T-helper 2 cell (primary cell): ENCODE data around the gene NUMA1.

Source experiments
- DNase-seq, 5 experiments: peaks; one replicate each; pipeline versions ENCODE4 v3.0.0 to v3.0.0-alpha.2; 2012 to 2022

The NUMA1 gene

DNA sequence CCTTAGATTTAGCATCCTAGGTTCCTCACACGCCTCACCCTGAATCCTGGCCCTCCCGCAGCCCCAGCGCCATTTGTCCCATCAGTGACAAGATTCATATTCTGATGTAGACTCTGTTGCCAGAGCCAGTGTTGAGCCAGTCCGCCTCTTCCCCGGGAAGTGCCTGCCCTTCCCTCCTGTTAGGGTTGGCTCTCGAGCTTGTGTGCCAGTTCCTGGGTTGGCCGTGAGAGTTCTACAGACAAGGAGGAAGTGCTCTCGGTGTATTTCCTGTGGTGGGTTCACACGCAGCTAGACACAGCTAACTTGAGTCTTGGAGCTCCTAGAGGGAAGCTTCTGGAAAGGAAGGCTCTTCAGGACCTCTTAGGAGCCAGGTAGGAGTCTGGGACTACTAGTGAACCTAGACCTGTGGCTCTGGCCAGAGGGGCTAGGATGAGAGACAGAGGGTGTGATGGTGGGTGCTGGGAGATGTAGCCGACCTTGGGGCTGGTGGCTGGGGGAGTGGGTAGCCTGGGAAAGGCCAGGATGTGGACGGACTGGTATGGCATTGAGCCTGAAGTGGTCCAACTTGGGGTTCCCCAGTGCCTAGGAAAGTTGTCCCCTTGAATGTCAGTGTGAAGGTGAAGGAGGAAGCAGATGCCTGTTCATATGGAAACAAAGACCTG is 81.6 kb downstream of the NUMA1 start, which contains the start of gene IL18BP:
Gene IL18BP, plus strand, starts transcription at position 261 of the 662 bp plus-strand sequence. CDS start 1,076 bp downstream, outside the sequence.
- peak in 2 of 5 experiments; percentile 15 to 83 for DNase-seq

DNA sequence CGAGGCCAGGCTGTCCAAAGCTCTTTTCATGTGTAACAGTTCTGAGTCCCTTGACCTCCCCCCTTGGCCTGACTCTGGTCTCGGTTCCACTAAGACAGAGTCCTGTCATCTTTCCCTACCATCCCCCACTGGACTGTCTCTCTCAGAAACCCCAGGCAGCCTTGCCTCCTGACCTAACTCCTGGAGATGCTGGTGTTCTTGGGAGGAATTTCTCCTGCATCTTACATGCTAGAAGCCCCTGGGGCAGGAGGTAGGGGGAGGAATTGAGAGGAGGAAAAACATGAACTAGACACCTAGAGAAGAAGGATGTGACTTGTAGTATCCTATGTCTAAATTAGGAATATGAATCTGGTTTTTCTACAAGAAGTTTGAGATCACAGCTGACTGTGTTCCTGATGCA is 82.3 kb downstream of the NUMA1 start:
- DNase-seq: no peak

DNA sequence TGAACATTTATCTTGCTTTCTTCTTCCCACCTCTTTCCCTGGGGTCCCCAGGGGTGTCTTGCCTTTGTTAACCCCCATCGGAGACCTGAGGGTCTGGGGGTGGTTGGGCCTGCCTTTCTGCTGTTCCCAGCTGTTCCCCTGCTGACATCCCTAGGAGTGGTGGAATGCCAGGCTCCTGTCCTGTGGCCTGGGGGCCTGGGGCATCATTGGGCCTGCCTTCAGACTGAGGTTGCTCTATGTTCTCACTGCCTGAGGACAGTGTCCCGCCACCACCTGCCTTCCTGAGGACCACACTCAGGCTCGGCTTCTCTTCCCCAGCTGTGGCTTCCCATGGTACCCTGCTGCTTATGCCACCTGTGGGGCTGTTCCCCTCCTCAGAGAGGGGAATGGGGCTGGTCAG is 82.7 kb downstream of the NUMA1 start:
- no peak for DNase-seq

DNA sequence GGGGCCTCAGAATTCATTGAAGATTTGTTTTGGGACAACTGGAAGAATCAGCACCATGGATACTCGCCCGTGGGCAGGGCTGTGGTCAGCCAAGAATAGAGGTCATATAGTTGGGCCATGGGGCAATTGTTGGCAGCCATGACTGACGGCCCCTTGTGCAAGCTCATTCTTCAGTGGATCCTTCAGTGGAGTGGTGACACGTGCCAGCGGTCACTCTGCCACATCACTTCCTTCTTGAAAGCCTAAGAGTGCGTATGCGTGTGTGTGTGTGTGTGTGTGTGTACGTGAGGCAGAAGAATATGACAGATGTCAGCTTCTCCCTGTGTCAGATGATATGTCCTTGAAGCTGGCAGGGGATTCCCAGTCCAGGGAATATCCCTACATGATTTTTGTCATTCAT is 83.4 kb downstream of the NUMA1 start:
- DNase-seq: peak in 1 of 5 experiments; percentile 22

DNA sequence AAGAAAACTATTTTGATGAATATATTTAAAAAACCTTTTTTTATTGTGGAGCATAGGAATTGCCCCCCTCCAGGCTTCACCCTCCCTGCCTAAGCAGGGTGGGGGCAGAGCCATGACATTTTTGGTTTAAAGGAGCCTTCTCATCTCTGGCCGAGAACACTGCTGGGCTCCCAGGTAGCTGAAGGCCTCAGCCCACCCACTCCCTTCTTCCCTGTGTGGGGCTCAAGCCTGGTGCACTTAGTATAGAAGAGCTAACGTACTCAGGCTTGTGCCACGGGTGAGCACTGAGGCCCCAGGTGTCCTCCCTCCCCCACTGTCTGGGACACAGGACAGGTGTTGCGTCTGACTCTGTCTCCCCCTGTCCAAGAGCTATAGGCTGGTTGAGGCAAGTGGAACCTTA is 83.8 kb downstream of the NUMA1 start:
- DNase-seq: no peak

DNA sequence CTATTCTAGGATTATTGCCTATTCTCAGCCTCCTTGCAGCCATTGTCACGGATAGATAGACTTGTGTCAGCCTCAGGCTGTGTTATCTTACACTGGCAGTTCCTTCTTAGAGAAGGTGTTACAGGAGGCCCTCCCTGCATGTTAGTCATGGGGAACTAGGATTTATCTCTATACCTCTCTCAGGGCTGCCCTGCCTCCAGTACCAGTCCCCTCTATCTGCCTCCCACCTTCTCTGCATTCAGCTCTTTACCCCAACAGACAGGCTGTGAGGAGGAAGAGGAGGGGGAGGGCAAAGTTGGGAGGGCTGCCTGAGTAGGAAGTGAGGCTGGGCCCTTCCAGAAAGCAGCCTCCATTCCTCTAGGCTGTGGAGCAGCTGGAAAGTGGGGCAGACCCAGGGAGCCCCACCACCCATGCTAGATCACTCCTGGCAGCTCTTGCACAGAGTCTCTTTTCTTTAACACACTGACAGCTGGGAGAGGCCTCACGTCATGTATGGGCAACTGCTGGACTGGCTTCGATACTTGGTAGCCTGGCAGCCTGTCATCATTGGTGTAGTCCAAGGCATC is 84.5 kb downstream of the NUMA1 start:
- no peak for DNase-seq

DNA sequence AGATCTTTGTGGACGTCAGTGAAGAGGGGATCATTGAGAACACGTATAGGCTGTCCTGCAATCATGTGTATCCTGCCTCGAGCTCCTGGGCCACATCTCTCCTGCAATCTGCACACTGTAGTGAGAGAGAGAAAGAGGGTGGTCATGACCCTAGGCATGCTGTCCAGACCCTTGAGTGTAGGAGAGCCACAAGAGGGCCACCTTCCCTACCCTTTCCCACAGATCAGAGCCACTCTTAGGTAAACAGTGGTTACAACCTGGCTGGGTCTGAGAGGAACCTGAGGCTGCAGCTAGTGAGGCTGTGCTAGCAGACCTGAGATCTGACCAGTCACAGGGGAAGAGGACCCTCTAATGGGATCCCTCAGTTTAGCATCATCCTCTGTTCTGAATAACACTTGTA is 85.6 kb downstream of the NUMA1 start:
- no peak for DNase-seq

DNA sequence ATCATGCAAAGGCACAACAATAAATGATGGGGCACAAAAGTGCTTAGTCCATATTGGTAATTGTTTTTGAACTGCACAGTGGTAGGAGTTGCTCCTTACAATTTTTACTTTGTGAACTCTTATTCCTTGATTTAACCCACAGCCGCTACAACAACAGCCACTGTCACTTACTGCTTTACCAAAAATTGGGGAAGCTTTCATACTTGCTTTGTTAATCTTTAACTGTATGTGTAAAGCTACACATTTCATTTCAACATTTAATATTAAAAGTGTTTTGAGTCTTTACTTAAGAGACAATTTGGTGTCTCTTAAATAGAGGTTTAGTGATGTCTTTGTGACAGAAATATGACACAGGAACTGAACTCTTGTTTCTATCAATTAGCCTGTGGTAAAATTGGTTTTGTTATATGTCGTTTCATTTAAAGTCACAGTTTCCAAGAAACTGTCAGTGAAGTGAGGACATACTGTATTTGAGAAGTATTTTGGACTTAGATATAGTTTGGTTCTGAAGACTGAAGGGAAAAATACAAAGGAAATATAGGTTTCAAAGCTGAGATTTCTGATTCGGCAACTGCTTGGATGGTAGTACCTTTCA is 88.1 kb downstream of the NUMA1 start:
- DNase-seq: peak in 1 of 5 experiments; percentile 29

DNA sequence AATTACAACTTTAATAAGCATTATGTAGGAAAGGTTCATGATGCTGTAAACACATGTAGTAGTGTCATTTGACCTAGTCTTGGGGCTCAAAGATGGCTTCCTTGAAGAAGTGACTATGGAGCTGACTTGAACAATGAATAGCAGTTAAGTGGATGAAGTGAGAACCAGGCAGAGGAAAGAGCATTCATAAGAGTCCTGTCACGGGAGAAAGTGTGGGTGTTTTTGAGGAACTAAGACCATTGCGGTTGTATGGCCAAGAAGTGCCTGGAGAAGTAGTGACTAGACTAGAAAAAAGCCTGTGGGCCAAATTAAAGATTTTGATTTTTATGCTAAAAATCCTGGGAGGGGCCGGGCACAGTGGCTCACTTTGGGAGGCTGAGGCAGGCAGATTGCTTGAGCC is 88.8 kb downstream of the NUMA1 start:
- DNase-seq: no peak

DNA sequence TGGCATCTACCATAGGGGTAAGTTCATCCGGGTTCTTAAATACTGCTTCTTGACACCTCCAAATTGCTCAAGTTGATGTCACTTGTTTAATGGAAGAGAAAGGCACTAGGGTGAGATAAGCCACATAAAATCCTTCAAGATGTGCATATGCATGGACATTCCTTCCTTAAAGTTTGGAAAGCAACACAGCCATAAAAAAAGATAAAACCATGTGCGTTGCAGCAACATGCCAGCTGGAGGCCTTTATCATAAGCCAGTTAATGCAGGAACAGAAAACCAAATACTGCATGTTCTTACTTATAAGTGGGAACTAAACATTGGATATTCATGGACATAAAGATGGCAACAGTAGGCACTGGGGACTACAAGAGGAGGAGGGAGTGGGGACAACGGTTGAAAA is 89.6 kb downstream of the NUMA1 start:
- DNase-seq: no peak

DNA sequence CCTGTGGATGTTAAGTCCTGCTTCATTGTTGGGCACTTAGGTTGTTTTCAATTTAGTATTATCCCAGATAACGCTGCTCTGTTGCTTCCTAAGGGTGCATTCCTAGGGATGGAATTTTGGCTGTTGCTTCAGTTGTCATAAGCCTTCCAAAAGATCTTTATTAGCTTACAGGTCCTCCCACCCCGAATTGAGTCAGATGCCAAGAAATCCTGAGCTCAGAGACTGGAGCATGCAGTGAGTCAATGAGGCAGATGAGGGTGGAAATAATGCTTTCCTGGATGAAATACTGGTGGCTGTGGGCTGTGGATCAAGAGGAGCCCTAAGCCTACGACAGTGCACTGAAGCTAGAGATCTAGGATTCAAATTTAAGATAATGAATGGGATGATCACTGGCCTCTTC is 92.3 kb downstream of the NUMA1 start:
- DNase-seq: no peak

DNA sequence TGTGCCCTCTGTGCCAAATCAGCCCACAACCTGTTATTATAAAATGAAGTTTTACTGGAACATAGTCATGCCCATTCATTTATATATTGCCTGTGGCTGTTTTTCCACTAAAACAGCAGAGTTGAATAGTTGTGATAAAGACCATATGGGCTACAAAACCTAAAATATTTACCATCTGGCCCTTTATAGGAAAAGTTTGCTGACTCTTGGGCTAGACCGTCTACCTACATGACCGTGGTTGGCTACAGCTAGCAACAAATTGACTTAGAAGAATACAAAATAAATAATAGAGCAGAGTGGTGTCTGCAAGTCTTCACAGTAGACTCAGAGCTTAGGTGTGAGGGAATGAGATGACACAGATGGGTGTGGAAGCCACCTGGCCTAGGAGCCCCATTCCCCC is 92.8 kb downstream of the NUMA1 start:
- no peak for DNase-seq

DNA sequence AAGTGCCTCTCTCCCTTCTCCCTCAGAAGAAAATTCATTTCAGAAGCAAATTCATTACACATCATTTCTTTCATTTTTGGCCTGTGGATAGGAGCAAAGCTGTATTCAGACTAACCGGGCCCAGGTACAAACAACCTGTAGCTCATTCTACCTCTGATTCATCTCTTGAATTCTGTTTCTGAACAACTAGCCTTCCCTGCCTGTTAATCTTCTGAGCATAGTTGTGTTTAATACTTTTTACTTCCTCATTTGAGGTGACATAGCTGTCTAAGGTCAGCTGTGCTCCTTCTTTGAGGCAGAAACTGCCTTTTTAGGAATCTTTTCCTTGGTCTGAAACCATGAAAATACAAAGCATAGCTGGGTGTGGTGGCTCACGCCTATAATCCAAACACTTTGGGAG is 94.2 kb downstream of the NUMA1 start:
- DNase-seq: no peak

DNA sequence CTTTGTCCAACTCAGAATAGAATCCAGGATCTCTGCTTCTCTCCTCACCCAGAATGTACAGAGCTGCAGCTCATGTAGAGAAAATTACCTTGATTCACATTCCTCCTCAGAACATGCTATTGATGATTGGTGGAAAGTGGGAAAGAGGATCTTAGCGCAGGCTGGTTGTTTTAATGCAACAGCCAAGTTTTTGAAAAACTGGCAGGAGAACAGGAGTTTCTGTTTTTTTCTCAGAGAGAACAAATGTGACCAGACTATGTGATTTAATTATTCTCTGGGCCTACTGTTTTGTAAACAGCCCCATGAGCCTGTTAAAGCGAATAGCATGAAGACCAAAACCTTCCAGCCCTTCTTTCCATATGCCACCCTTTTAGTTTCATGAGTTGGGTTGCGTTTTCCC is 100.7 kb downstream of the NUMA1 start:
- no peak for DNase-seq

DNA sequence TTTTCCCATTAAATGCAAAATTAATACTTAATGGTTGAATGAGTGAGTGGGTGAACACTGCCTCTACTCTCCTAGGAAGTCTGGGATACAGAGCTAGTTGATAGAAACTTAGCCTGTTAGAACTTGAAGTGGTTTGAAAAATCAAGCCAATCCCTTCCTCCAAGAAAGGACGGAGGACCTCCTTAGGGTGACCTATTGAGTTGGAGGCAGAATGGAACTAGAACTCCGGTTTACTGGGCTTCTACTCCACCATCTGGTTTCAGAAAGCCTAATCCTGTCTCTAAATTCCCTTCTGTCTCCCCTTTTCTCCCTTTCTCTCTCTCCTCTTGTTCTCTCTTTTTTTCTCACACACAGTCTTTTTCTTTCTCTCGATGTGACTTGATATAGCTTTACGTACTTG is 101.2 kb downstream of the NUMA1 start:
- DNase-seq: no peak

DNA sequence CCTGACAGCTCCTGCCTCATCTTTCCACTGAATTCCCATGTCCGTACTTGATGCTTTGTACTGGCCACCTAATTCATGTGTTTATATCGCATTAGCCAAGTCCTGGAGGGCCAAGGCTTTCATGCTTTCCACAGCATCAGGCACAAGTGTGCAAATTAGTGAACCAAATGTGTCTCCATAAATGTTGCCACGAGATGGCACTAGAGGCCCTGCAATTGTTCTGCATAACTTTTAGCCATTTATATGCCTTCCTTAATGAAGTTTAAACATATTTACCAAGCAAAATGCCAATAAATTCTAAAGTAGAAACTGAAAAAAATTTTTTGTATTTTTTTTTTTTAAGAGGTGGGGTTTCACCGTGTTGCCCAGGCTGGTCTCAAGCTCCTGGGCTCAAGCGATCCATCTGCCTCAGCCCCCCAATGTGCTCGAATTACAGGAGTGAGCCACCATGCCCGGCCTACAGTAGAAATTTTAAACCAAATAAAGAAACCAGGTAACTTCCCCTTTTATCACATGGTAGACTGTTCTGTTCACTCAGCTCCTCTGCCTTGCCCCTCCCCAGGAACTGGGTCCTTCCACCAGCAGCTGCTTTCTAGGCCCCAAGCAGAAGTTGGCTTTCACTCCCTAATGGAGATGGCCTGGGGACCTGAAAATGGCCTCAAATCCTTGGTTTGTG is 102.5 kb downstream of the NUMA1 start:
- peak in 3 of 5 experiments; percentile 21 to 63 (median 34) for DNase-seq

DNA sequence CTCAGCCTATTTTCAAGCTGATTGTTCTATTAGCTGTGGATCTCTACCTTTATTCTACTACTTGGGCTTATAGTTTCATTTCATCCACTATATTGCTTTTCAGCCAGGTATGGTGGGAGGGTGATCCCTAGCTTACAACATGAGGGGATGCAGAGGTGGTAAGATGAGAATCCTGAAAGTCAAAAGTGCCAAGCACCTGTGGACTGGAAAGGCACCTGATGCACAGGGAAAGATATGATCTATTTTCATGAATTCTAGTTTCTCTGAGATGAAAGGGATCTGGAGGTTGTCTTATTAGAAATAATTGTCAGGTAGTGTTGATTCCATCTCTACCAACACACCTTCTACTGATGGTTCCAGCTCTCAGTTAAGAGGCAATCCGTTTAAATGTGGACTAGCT is 103.3 kb downstream of the NUMA1 start:
- DNase-seq: no peak

DNA sequence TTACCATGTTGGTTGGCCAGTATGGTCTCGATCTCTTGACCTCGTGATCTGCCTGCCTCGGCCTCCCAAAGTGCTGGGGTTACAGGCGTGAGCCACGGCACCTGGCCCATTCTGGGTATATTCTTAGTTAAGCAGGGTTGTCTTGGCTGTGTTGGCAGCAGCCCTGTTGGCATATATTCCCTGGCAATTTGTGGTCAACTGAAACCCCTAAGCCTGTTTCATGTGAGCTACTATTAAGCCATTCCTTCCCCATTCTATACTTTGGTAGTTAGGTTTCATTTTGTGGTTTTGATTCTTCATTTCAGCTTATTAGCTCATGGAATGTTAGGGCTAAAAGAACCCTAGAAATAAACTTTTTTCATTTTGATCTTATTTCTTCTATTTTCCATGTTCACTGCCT is 103.8 kb downstream of the NUMA1 start:
- no peak for DNase-seq

DNA sequence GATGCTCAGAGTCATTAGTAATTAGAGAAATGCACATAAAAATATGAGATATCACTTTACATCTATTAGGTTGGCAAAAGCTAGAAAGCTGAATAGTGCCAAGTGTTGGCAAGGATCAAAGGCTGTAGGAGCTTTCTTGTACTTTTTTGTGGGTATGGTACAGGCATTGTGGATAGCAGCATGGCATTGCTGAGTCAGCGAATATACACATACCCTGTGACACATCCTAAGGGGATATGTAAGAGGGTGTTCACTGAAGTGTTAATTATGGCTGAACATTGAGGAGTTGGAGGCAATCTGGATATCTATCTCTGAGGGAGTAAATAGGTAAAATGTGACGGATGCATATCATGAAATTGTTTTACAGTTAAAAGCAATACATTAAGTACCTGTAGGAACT is 108.7 kb downstream of the NUMA1 start:
- DNase-seq: no peak

DNA sequence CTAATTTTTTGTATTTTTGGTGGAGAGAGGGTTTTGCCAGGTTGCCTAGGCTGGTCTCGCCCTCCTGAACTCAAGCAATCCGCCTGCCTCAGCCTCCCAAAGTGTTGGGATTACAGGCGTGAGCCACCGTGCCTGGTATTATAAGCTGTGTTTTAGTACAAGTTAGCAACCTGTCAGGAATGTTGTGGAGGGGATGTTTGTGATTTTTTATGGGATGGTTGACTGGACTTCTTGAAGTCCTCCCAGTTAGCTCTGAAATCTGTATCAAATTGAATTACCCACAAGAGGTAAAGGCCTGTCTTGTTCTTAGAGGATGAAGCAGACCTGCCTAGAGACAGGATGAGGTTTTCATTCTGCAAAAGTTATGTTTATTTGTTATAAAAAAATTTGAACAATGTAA is 115.7 kb downstream of the NUMA1 start:
- DNase-seq: no peak

DNA sequence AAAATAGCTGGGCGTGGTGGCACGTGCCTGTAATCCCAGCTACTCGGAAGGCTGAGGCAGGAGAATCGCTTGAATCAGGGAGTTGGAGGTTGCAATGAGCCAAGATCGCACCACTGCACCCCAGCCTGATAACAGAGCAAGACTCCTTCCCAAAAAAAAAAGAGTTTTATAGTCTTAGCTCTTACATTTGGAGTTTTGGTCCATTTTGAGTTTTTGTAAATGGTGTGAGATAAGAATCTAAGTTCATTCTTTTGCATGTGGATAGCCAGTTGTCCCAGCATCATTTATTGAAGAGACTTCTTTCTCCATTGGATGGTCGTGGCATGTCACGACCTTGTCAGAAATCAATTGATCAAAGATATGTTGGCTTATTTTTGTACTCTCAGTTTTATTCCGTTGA is 116.9 kb downstream of the NUMA1 start:
- no peak for DNase-seq

DNA sequence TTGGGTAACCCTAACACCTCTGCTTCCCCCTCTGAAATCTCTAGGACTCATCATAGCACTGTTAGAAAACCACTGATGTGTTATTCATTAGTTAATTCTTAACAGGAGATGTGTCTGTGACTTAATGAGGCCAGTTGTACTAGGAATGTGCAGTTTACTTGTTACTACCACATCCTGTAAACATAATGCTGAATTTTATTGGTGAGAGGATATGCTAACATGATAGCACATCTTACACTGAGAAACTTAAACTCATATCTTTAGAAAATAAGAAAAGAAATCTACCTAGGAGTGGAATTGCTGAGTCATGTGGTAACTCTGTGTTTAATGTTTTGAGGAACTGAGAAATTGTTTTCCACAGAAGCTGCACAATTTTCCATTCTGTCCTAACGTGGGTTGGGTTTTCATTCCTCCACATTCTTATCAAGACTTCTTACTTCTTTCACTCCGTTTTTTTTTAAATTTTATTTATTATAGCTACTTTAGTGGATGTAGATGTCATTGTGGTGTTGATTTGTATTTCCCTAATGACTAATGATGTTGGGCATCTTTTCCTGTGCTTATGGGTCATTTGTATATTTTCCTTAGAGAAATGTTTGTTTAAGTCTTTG is 117.8 kb downstream of the NUMA1 start:
- peak in 1 of 5 experiments; percentile 62 for DNase-seq

DNA sequence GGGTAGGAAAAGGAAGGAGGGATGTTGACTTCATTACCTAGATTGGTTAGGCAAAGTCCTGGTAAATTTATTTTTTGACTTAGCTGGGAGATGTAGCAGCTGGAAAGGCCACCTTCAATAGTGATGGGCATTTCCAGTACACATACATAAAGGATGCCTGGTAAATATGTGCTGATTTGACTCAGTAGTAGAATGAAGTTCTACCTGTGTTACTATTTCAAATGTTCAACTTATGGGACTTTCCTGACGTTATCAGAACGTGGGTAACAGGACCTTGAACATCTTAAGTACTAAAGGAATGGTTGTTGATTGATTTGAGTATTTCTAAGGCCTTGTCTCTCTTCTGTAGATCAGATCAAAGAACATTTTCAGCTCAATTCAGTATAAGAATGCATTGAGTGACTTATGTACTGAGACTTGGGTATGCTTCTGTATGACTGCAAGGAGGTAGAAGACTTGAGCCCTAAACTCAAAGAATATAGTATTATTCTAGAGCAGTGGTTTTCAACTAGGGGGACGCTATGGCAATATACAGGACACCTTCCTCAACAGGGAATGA is 124.4 kb downstream of the NUMA1 start:
- DNase-seq: no peak
